K562 (cell line): ENCODE results near the gene MATK. TPM values are rescaled to one million over a fixed set of nuclear protein-coding genes. Genes with fewer than 3 reads are reported as not detected.

ENCODE experiments used
- ATAC-seq: fragments of 200-7000 bp; cut with Tn5 transposase; 3 replicates; pipeline ENCODE4 v1.9.1; 2020; ENCODE audit warnings: moderate library complexity
- BruUV-seq: library from RNA; stranded (reverse); fragments of 400-500 nt; replicated peaks from 2 replicates; lab custom pipeline; 2021; lab: Mats Ljungman, UMichigan
- CTCF ChIA-PET: fragments of 300-600 bp; formaldehyde crosslinking; extraction: SDS; loops from one replicate; lab custom pipeline; 2021; ENCODE audit warnings: low intra/inter-chr PET ratio; lab: Yijun Ruan, JAX
- POLR2A ChIA-PET: fragments of 300-600, 350-650 bp; sonication (Branson Sonifier 250); formaldehyde crosslinking; extraction: SDS; loops from one replicate; lab custom pipeline; 2021; ENCODE audit warnings: antibody characterized with exemption, inconsistent platforms; lab: Yijun Ruan, JAX
- DNase-seq, 4 experiments: peaks; one replicate each; pipeline versions ENCODE4 v3.0.0 to v3.0.0-alpha.2; 2011 to 2018; ENCODE audit warnings: low spot score in 3 of 4, mixed read lengths in 3 of 4; ENCODE audit errors: extremely low read depth in 1 of 4
- FAIRE-seq: peaks from 2 replicates; lab custom pipeline; 2011; peaks lifted over from hg19 to GRCh38; lab: Jason Lieb, UNC
- H2AFZ ChIP-seq: 2 replicates; pipeline ENCODE4 v1.6.0; 2011; ENCODE audit warnings: low read depth, low read length, control low read depth, inconsistent platforms
- H3K27ac ChIP-seq: fragments of 200-600 bp; 3 replicates; pipeline ENCODE4 v1.8.0; 2011; ENCODE audit warnings: low read depth, mild to moderate bottlenecking, control low read depth, inconsistent platforms, low read length, moderate library complexity, mixed read lengths; ENCODE audit errors: extremely low read depth
- H3K27me3 ChIP-seq, 2 experiments: fragments of 300-600 bp in 1 of 2; 2 replicates in 1 of 2; 3 replicates in 1 of 2; pipeline versions ENCODE4 v1.6.0 to v1.8.0; 2011; ENCODE audit warnings: inconsistent platforms in 2 of 2, low read length in 2 of 2, mild to moderate bottlenecking in 1 of 2, mixed read lengths in 1 of 2, moderate library complexity in 1 of 2; ENCODE audit not compliant: control insufficient read depth in 2 of 2, insufficient read depth in 2 of 2
- H3K36me3 ChIP-seq: fragments of 300-600 bp; 3 replicates; pipeline ENCODE4 v1.8.0; 2011; ENCODE audit warnings: mild to moderate bottlenecking, low read length, inconsistent platforms; ENCODE audit not compliant: control insufficient read depth, insufficient read depth
- H3K4me1 ChIP-seq, 2 experiments: fragments of 200-600 bp in 1 of 2; replicated peaks in 1 of 2; 2 replicates in 1 of 2; 3 replicates in 1 of 2; pipeline versions ENCODE4 v1.5.1 to v1.8.0; 2011; ENCODE audit warnings: inconsistent platforms in 2 of 2, low read length in 2 of 2, mild to moderate bottlenecking in 1 of 2, mixed read lengths in 1 of 2, moderate library complexity in 1 of 2; ENCODE audit not compliant: control insufficient read depth in 2 of 2, insufficient read depth in 2 of 2
- H3K4me2 ChIP-seq: 2 replicates; pipeline ENCODE4 v1.6.1; 2011; ENCODE audit warnings: low read length, control low read depth, inconsistent platforms, mixed read lengths; ENCODE audit not compliant: insufficient read depth
- H3K4me3 ChIP-seq: fragments of 200-600 bp; sonication (generic), shearing (Covaris generic); 2 replicates; pipeline ENCODE4 v1.5.1; 2016; ENCODE audit warnings: control low read depth, inconsistent platforms
- H3K79me2 ChIP-seq: fragments of 200-600 bp; 3 replicates; pipeline ENCODE4 v1.8.0; 2011; ENCODE audit warnings: low read length, inconsistent platforms; ENCODE audit not compliant: control insufficient read depth, insufficient read depth
- H3K9ac ChIP-seq, 2 experiments: 2 replicates each; pipeline versions ENCODE4 v1.6.0 to v1.6.1; 2011; ENCODE audit warnings: low read depth in 2 of 2, low read length in 2 of 2, control low read depth in 1 of 2, inconsistent platforms in 1 of 2, mild to moderate bottlenecking in 1 of 2, mixed read lengths in 1 of 2; ENCODE audit not compliant: insufficient read depth in 1 of 2
- H3K9me1 ChIP-seq: one replicate; pipeline ENCODE4 v1.6.0; 2011; ENCODE audit warnings: inconsistent platforms, mild to moderate bottlenecking, low read length, moderate library complexity; ENCODE audit not compliant: control insufficient read depth, insufficient read depth
- H3K9me3 ChIP-seq: replicated peaks from 2 replicates; pipeline ENCODE4 v1.5.1; 2011; ENCODE audit warnings: low read depth, low read length, inconsistent platforms; ENCODE audit not compliant: control insufficient read depth, insufficient read depth
- H4K20me1 ChIP-seq: replicated peaks from 2 replicates; pipeline ENCODE4 v1.6.1; 2011; ENCODE audit warnings: low read length, inconsistent platforms, mixed read lengths; ENCODE audit not compliant: control insufficient read depth, insufficient read depth
- C11orf30 ChIP-seq: fragments of 450-650 bp; IDR thresholded peaks from 2 replicates; pipeline ENCODE4 v1.6.1; 2016; ENCODE audit warnings: low read depth, mild to moderate bottlenecking
- DNMT1 ChIP-seq: fragments of 450-650 bp; IDR thresholded peaks from 2 replicates; pipeline ENCODE4 v1.6.1; 2016; ENCODE audit warnings: antibody characterized with exemption, mild to moderate bottlenecking
- ESRRA ChIP-seq: fragments of 450-650 bp; IDR thresholded peaks from 2 replicates; pipeline ENCODE4 v1.6.1; 2014; ENCODE audit warnings: low read depth, mild to moderate bottlenecking, moderate library complexity, borderline replicate concordance
- ILF3 ChIP-seq: fragments of 450-650 bp; IDR thresholded peaks from 2 replicates; pipeline ENCODE4 v1.6.1; 2018; ENCODE audit warnings: antibody characterized with exemption, mild to moderate bottlenecking, moderate library complexity, borderline replicate concordance
- NFXL1 ChIP-seq: fragments of 450-650 bp; formaldehyde crosslinking; IDR thresholded peaks from 2 replicates; pipeline ENCODE4 v1.4.0; 2021; ENCODE audit warnings: mild to moderate bottlenecking
- SIRT6 ChIP-seq: IDR thresholded peaks from one replicate; pipeline ENCODE4 v1.6.1; 2012; ENCODE audit warnings: low read depth, mild to moderate bottlenecking, control low read depth, inconsistent platforms, low read length, moderate library complexity
- VEZF1 ChIP-seq: fragments of 200-800 bp; sonication (Bioruptor generic); IDR thresholded peaks from 2 replicates; pipeline ENCODE4 v1.6.1; 2017; ENCODE audit warnings: missing genetic modification characterization, missing compliant biosample characterization
- ZBTB7A ChIP-seq: IDR thresholded peaks from 2 replicates; pipeline ENCODE4 v1.6.1; 2011; ENCODE audit warnings: low read depth, mild to moderate bottlenecking, low read length, moderate library complexity, borderline replicate concordance; ENCODE audit not compliant: control insufficient read depth
- ZNF512 ChIP-seq: IDR thresholded peaks from 2 replicates; pipeline ENCODE4 v1.6.1; 2016; ENCODE audit warnings: missing genetic modification characterization, missing compliant biosample characterization
- ZNF584 ChIP-seq: fragments of 200-800 bp; sonication (Bioruptor generic); IDR thresholded peaks from 2 replicates; pipeline ENCODE4 v1.6.1; 2016; ENCODE audit warnings: low read depth, mild to moderate bottlenecking, missing genetic modification characterization, missing compliant biosample characterization
- ZNF592 ChIP-seq: fragments of 450-650 bp; IDR thresholded peaks from 2 replicates; pipeline ENCODE4 v1.6.1; 2017; ENCODE audit warnings: antibody characterized with exemption, mild to moderate bottlenecking
- WGBS: fragments of 100-300 bp; shearing (Covaris generic); methylation state at CpG from one replicate; pipeline ENCODE4 v1.1.6; 2016; ENCODE audit warnings: low coverage, mixed read lengths; ENCODE audit not compliant: insufficient coverage; ENCODE audit errors: missing lambda C conversion rate; 5-methylcytosine and 5-hydroxymethylcytosine counted together
- in situ Hi-C: fragments of 300-500 bp; cut with MboI; formaldehyde crosslinking; loops from 4 replicates; pipeline ENCODE4 v1.15.0; 2018; ENCODE audit warnings: inconsistent platforms, mixed read lengths
- intact Hi-C: fragments of 100-400 bp; cut with micrococcal nuclease; formaldehyde crosslinking; loops from 2 replicates; pipeline ENCODE4 v1.14.2; 2022
- polyA plus RNA-seq, 8 experiments: library from polyadenylated mRNA; depleted of rRNA in 4 of 8; stranded (reverse) in 5 of 8; unstranded in 3 of 8; fragments of >200 nt; fragmentation: Nextera tagmentation in 2 of 8; fragmentation: Illumina TruSeq in 1 of 8; extraction: Ambion mirVana in 2 of 8; extraction: Trizol in 1 of 8; gene quantifications; 2 replicates each; pipeline versions ENCODE4 v1.2.1 to v1.2.3, GENCODE V29; 2011 to 2014; ENCODE audit warnings: inconsistent platforms in 1 of 8, missing spikeins in 1 of 8
- total RNA-seq, 7 experiments: library from RNA; depleted of rRNA in 6 of 7; stranded (reverse); fragments of >200 nt in 6 of 7; fragmentation: Illumina TruSeq in 2 of 7; extraction: Trizol in 2 of 7; gene quantifications; 2 replicates each; pipeline versions ENCODE4 v1.2.1 to v1.2.3, GENCODE V29; 2011 to 2021; ENCODE audit warnings: low replicate concordance in 1 of 7

The MATK gene
- total and polyA plus RNA-seq, 9 of the 15 experiments (the other 6 are each of a cell fraction or from before 2014, with no cell fraction given), result 0.08 to 41.5 (median 21.4) TPM

- Histone ChIP-seq H3K36me3 (no peaks in the 10 kb centered on the region), H3K27me3 (no peaks in the 10 kb centered on the region), H3K4me3 (no peak overlapping the region), H3K9ac (peak overlapping the region in 1 of 2 experiments; percentile 66; a peak in 2 of 4 replicates), H3K4me1 (peaks cover 0 to 48% of the 10 kb centered on the region in 2 experiments; a peak in 3 of 5 replicates), H3K27ac (no peak overlapping the region), H3K79me2 (no peaks in the 10 kb centered on the region), H3K9me3 (no peaks in the 10 kb centered on the region), H3K9me1 (no peaks in the 10 kb centered on the region), H2AFZ (no peak overlapping the region), H4K20me1 (no peaks in the 10 kb centered on the region), H3K4me2 (no peak overlapping the region)
- in situ Hi-C loops, result no loop called here
- 27% methylated on average over 24 of the region's 25 CpGs for WGBS
- no TSS peak for BruUV-seq
- ATAC-seq, result peak; percentile 50
- ChIA-PET CTCF (no interaction called here), POLR2A (interaction anchor here (0.6 to 5.9 kb wide), 5 partner anchors 9 to 452 kb away, joined by 3 to 48 read pairs (median 3); partner anchors contain the start of genes APBA3 and MRPL54)
- no peak for FAIRE-seq
- DNase-seq, result peak; percentile 42 to 50 (median 48)
- intact Hi-C loops, result no loop called here
- TF ChIP-seq ILF3, result no peak
- peak; percentile 77 for TF ChIP-seq VEZF1 (CRISPR knock-in tag)
- no peak for TF ChIP-seq ZNF584 (CRISPR knock-in tag)
- no peak for TF ChIP-seq ZNF592
- peak; percentile 60; the same call in 1 of the 2 replicates for TF ChIP-seq ESRRA
- TF ChIP-seq NFXL1 (CRISPR knock-in tag), result no peak
- no peak for TF ChIP-seq C11orf30
- TF ChIP-seq DNMT1, result no peak
- no peak for TF ChIP-seq SIRT6
- peak; percentile 32; the same call in 1 of the 2 replicates for TF ChIP-seq ZBTB7A
- no peak for TF ChIP-seq ZNF512 (tag)
These were observed 11.4 kb downstream of the MATK start for GRCh38 chr19:3774621-3775373.
